ENCODE data around the gene USF2. TPM values are rescaled to one million over a fixed set of nuclear protein-coding genes. Genes with fewer than 3 reads are reported as not detected.
"Not testable (repeated sequence)": the region's sequence is repeated elsewhere in the genome, so short reads cannot be mapped to it uniquely, and the experiment has no call there.

USF2 gene
- total RNA-seq, 1 donor from 2014 or later = 70.0 TPM

DNA sequence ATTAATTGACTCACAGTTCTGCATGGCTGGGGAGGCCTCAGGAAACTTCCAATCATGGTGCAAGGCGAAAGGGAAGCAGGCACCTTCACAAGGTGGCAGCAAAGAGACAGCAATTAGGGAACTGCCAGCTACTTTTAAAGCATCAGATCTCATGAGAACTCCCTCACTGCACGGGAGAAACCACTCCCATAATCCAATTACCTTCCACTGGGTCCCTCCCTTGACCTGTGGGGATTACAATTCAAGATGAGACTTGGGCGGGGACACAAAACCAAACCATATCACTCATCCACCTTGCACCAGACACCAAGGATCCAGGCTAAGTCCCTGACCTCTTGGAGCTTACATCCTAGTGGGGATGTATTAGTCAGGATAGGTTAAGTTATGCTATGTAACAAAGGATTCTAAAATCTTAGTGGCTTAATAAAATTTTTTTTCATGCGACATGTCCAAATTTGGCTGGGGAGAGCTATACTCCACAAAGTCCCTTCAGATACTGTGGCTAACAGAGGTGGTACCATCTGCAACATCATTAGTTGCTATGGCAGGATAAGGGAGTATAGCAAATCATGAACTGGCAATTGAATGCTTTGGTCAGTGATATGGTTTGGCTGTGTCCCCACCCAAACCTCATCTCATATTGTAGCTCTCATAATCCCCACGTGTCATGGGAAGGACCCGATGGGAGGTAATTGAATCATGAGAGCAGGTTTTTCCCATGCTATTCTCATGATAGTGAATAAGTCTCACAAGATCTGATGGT lies 31.9 kb upstream of the USF2 start:
- H3K36me3 Mint-ChIP-seq (ENCODE audit: low read depth, unreplicated experiment) = no peaks in the 10 kb centered on the region
- H3K27ac Mint-ChIP-seq (ENCODE audit: unreplicated experiment) = no peak overlapping the region
- peaks cover 5% of the 10 kb centered on the region for H3K27me3 Mint-ChIP-seq (ENCODE audit: low read depth, unreplicated experiment)
- H3K79me2 ChIP-seq (ENCODE audit: insufficient read depth, low read length) = no peaks in the 10 kb centered on the region
- H3K27me3 ChIP-seq (ENCODE audit: insufficient read depth, low read length) = no peaks in the 10 kb centered on the region
- FAIRE-seq (no peak), DNase-seq (ENCODE audit: low read depth) (no peak)
- no peak overlapping the region for H3K9ac ChIP-seq (ENCODE audit: low read length)
- H3K4me3 ChIP-seq (ENCODE audit: insufficient read depth, low read depth, low read length) = no peak overlapping the region
- H3K27ac ChIP-seq (ENCODE audit: low read depth, low read length) = no peak overlapping the region
- H3K36me3 ChIP-seq (ENCODE audit: insufficient read depth, low read length) = no peaks in the 10 kb centered on the region
- TF ChIP-seq, protein P1, sequence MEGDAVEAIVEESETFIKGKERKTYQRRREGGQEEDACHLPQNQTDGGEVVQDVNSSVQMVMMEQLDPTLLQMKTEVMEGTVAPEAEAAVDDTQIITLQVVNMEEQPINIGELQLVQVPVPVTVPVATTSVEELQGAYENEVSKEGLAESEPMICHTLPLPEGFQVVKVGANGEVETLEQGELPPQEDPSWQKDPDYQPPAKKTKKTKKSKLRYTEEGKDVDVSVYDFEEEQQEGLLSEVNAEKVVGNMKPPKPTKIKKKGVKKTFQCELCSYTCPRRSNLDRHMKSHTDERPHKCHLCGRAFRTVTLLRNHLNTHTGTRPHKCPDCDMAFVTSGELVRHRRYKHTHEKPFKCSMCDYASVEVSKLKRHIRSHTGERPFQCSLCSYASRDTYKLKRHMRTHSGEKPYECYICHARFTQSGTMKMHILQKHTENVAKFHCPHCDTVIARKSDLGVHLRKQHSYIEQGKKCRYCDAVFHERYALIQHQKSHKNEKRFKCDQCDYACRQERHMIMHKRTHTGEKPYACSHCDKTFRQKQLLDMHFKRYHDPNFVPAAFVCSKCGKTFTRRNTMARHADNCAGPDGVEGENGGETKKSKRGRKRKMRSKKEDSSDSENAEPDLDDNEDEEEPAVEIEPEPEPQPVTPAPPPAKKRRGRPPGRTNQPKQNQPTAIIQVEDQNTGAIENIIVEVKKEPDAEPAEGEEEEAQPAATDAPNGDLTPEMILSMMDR (IDR thresholded peaks at IDR 0.05; ENCODE audit: insufficient read depth, low read depth, low read length) = no peak
- no peak for TF ChIP-seq EZH2 (IDR thresholded peaks at IDR 0.05; ENCODE audit: insufficient read depth, low read length)
- H3K9me3 ChIP-seq (ENCODE audit: insufficient read depth, low read depth, low read length) = no peaks in the 10 kb centered on the region
- no peaks in the 10 kb centered on the region for H3K4me1 Mint-ChIP-seq (ENCODE audit: low read depth, unreplicated experiment)
- no peak overlapping the region for H3K4me2 ChIP-seq (ENCODE audit: low read length)
- peaks cover 23% of the 10 kb centered on the region for H3K9me3 Mint-ChIP-seq (ENCODE audit: unreplicated experiment)
- H4K20me1 ChIP-seq (ENCODE audit: insufficient read depth, low read length) = no peaks in the 10 kb centered on the region
- no peak overlapping the region for H3K4me3 Mint-ChIP-seq (ENCODE audit: unreplicated experiment)
- no peak overlapping the region for H2AFZ ChIP-seq (ENCODE audit: low read depth, low read length)
- no peaks in the 10 kb centered on the region for H3K4me1 ChIP-seq (ENCODE audit: insufficient read depth, low read length)

DNA sequence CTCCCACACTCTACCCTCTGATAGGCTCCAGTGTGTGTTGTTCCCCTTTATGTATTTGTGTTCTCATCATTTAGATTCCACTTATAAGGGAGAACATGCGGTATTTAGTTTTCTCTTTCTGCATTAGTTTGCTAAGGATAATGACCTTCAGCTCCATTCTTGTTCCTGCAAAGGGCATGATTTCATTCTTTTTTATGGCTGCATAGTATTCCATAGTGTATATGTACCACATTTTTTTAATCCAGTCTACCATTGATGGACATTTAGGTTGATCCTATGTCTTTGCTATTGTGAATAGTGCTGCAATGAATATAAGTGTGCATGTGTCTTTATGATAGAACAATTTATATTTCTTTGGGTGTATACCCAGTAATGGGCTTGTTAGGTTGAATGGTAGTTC lies 29.2 kb upstream of the USF2 start:
- not testable (repeated sequence) for H3K27me3 ChIP-seq (ENCODE audit: insufficient read depth, low read length); H3K4me1 ChIP-seq (ENCODE audit: insufficient read depth, low read length); H3K4me3 Mint-ChIP-seq (ENCODE audit: unreplicated experiment); H3K79me2 ChIP-seq (ENCODE audit: insufficient read depth, low read length); H3K9me3 ChIP-seq (ENCODE audit: insufficient read depth, low read depth, low read length); H3K27me3 Mint-ChIP-seq (ENCODE audit: low read depth, unreplicated experiment); H2AFZ ChIP-seq (ENCODE audit: low read depth, low read length); H3K4me2 ChIP-seq (ENCODE audit: low read length); DNase-seq (ENCODE audit: low read depth); H3K4me3 ChIP-seq (ENCODE audit: insufficient read depth, low read depth, low read length); H3K27ac ChIP-seq (ENCODE audit: low read depth, low read length); H4K20me1 ChIP-seq (ENCODE audit: insufficient read depth, low read length); H3K36me3 Mint-ChIP-seq (ENCODE audit: low read depth, unreplicated experiment); H3K9ac ChIP-seq (ENCODE audit: low read length); H3K4me1 Mint-ChIP-seq (ENCODE audit: low read depth, unreplicated experiment); H3K36me3 ChIP-seq (ENCODE audit: insufficient read depth, low read length); FAIRE-seq; H3K27ac Mint-ChIP-seq (ENCODE audit: unreplicated experiment)
- peaks cover 17% of the 10 kb centered on the region for H3K9me3 Mint-ChIP-seq (ENCODE audit: unreplicated experiment)

DNA sequence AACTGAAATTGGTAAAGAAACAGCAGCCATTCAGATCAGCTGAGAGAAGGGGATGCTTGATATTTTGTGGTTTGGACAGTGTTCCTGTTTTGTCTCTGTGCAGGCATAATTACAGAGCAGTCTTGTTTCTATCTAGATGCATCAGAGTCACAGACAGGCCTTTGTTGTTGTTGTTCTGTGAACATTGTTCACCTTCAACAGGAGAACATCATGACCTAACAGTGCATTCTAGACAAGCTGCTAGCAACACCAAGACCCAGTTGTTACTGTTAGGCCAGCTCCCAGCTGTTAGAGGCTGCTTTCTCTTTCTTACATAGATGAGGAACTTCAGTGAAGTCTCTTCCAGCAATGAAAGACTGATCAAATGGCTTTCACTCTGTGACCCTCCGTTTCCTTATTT lies 28.4 kb upstream of the USF2 start:
- Mint-ChIP-seq H3K27ac (ENCODE audit: unreplicated experiment) (no peak overlapping the region), H3K9me3 (ENCODE audit: unreplicated experiment) (peaks cover 17% of the 10 kb centered on the region), H3K4me3 (ENCODE audit: unreplicated experiment) (no peak overlapping the region), H3K27me3 (ENCODE audit: low read depth, unreplicated experiment) (no peaks in the 10 kb centered on the region), H3K36me3 (ENCODE audit: low read depth, unreplicated experiment) (no peaks in the 10 kb centered on the region), H3K4me1 (ENCODE audit: low read depth, unreplicated experiment) (no peaks in the 10 kb centered on the region)
- H3K36me3 ChIP-seq (ENCODE audit: insufficient read depth, low read length) = no peaks in the 10 kb centered on the region
- no peak overlapping the region for H3K9ac ChIP-seq (ENCODE audit: low read length)
- no peaks in the 10 kb centered on the region for H3K9me3 ChIP-seq (ENCODE audit: insufficient read depth, low read depth, low read length)
- FAIRE-seq = no peak
- DNase-seq (ENCODE audit: low read depth) = no peak
- TF ChIP-seq EZH2 (IDR thresholded peaks at IDR 0.05; ENCODE audit: insufficient read depth, low read length) = no peak
- TF ChIP-seq, protein P1 (IDR thresholded peaks at IDR 0.05; ENCODE audit: insufficient read depth, low read depth, low read length) = no peak
- no peak overlapping the region for H3K4me3 ChIP-seq (ENCODE audit: insufficient read depth, low read depth, low read length)
- H3K79me2 ChIP-seq (ENCODE audit: insufficient read depth, low read length) = no peaks in the 10 kb centered on the region
- no peak overlapping the region for H2AFZ ChIP-seq (ENCODE audit: low read depth, low read length)
- H3K4me1 ChIP-seq (ENCODE audit: insufficient read depth, low read length) = no peaks in the 10 kb centered on the region
- no peaks in the 10 kb centered on the region for H4K20me1 ChIP-seq (ENCODE audit: insufficient read depth, low read length)
- no peak overlapping the region for H3K4me2 ChIP-seq (ENCODE audit: low read length)
- H3K27ac ChIP-seq (ENCODE audit: low read depth, low read length) = no peak overlapping the region
- H3K27me3 ChIP-seq (ENCODE audit: insufficient read depth, low read length) = no peaks in the 10 kb centered on the region
